HG03159 (cell line): ENCODE data around the gene L3MBTL4.
A peak's percentile ranks its signal among the peaks of the same experiment; 100 is the strongest.
"Not testable (repeated sequence)": the region's sequence is repeated elsewhere in the genome, so short reads cannot be mapped to it uniquely, and the experiment has no call there.

Experiments
- ATAC-seq: cut with Tn5 transposase; IDR thresholded peaks from one replicate; pipeline ENCODE4 v1.9.1; 2021; ENCODE audit warnings: mild to moderate bottlenecking, moderate library complexity; ENCODE audit not compliant: unreplicated experiment

Gene L3MBTL4

DNA sequence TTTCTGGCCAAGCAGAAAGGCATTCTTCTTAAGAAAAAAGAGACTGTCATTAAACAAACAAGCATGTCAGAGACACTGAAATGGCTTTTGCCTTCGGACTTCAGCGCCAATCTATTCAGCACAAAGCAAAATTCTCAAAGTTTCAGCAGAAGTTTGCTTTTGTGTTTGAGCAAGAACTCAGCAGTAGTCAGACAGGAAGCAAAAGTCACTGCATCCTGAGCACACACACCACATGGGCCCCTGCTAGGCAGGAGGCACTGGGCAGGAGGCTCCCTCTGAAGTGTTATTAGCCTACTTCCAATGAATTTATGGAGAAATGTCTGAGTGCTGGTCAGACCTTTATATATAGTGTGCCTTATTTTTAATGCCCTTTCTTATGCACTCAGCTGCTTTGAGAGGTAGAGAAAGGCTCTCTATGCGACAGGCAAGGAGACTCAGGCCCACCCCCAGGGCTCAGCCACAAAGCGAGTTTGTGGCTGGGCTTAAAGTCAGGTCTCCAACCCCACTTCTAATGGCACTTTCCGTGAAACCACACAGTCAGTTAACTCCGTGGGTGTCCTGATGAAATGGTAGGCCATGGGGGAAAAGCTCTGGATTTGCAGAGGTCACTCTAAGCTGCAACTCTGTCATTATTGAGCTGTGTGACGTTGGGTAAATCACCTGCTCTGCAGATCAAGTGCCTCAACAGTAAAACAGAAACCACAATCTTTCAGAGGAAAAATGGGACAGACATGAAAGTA is 358.4 kb downstream of the L3MBTL4 start:
- peak; percentile 58 for ATAC-seq

DNA sequence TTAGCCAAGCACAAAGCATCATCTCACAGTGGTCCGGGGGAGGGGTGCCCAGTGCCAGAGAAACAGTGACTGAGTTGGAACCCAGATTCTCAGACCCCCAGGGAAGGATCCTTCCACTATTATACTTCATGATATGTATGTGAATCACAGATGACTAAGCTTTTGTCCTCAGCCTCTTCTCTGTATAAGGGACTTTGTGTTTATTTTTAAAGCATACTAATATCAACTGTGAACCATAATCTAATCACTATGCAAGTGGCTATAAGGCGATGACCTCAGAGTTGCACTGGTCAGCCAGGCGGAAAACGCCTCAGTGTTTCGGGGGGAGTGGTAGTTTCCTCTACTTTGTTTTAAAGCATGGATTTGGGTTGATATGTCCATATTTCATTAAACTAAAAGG is 359.0 kb downstream of the L3MBTL4 start:
- no peak for ATAC-seq

DNA sequence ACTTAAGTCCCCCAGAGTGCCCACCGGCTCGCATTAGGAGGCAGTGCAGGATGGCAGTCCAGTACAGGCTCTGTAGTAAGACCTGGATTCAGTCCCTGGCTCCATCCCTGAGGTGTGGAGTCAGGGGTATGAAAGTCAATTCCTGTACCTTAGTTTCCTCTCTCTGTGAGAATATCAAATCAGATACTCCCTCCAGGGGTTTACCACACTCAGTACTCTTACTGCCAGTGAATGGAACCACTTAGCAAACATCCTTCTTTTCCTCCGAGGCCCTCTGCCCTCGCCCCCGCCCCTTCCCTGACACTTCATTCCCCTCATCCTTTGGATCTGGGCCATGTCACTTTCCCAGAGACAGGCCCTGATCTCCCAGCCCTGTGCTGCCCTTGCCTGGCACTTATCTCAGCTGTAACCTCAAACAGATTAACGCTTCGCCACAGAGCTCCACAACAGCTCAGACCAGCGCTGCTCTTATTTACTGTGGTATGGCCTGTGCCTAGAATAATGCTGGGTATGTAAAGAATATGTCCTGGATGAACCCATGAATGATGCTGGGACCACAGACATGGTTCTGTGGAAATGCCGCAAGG is 360.4 kb downstream of the L3MBTL4 start:
- ATAC-seq, result no peak

DNA sequence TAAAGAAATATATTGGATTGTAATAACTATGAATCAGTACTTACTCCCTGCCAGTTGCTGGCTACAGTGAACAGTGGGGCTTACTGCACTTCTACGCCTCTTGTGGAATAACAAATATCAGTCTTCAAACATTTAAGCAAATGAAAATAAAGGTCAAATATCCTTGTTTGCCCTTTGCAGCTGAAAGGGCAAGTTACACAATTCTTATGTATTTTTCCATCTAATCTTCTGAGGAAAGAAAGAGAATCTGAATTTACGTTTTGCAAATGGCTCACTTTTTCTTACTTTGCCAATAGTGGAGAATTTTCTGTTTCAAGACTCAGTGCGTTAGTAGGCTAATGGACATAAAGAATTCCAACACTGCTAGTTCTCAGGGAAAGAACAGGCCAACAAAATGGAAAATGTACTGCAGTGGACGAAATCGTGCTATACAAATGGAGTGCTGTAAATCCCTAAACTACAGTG is 362.2 kb downstream of the L3MBTL4 start:
- ATAC-seq, result no peak

DNA sequence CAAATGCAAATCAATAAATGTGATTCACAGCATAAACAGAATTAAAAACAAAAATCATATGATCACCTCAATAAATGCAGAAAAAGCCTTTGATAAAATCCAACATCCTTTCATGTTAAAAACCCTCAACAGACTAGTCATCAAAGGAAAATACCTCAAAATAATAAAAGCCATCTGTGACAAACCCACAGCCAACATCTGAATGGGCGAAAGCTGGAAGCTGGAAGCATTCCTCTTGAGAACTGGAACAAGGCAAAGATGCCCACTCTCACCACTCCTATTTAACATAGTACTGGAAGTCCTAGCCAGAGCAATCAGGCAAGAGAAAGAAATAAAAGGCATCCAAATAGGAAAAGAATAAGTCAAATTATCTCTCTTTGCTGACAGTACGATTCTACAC is 367.1 kb downstream of the L3MBTL4 start:
- ATAC-seq, result not testable (repeated sequence)

DNA sequence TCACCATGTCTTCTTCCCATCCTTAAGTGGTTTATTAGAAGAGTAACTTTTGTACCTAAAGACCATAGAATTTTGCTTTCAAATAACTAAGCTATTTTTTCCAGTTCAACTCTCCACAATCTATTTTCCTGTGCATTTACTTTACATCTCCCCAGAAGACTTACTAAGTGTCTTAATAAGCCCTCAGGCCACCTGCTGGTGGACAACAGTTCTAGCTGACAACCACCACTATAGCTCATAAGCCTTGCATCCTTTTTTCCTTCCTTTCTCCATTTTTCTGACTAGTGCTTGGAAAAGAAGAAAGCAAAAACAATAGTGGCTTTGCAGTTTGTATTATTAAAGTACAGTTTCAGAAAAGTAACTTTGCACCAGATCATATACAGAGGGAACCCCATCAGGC is 369.9 kb downstream of the L3MBTL4 start:
- no peak for ATAC-seq

DNA sequence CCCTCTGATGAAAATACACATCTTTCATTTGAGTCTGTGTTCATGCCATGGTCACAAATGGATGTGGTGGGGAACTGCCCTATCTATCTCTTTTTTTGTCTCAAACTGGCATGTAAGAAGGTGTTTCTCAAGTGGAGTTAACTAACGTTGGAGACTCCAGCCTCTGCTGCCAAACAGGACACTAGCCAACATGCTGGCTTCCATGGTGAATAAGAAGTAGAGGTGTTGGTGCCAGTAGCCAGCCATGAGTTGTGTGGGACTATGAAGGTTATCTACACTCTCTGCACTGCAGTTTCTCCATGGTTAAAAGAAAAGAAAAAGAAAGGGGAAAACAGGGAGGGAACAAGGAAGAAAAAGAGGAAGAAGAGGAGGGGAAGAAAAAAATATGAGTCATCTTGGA is 370.4 kb downstream of the L3MBTL4 start:
- ATAC-seq, result no peak

DNA sequence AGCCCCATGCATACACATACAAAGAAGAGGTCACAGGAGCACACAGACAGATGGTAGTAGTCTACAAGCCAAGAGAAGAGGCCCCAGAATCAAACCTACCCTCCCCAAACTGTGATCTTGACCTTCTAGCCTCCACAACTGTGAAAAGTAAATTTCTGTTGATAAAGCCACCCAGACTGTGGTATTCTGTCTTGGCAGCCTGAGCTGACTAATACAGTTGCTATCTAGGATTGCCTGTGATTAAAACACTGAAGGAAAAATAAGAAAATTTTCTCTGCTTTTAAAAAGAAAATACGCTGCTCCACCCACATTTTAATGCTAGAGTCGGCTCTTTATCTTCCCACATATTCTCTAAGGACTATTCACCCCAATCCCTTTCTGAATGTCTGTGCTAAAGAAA is 375.7 kb downstream of the L3MBTL4 start:
- no peak for ATAC-seq

DNA sequence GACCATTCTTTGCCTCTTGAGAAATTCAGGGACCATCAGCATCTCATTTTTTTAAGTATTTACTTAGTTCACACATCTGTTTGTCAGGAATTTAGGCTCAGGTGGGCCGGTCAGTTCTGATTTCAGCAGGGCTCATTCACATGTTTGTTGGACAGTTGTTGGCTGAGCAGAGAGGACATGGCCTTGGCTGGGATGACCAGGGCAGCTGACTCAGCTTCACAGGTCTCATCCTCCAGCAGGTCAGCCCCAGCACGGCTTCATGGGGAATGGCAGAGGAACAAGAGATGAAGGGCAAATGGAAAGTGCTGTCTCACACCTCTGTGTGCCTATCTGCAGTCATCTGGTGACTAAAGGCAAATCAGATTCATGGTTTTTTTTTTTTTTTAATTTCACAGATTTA is 383.3 kb downstream of the L3MBTL4 start:
- ATAC-seq, result no peak

DNA sequence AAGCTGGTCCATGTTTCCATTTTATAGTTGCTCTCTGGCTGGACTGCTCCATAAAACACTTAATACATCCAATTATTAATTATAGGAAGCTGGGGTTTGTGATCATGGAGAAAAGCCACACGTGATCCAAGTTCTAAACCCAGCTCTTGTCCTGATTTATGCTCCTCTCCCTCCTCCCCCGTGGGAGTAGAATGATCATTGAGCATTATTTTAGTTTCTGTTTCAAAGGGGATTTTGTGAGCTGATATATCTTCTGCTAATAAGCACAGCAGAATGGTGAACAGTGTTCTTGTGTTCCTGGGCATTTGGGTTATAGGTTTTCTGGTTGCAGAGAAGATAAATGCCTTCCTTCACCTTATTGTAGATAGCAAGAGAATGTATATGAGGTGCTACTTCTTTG is 383.7 kb downstream of the L3MBTL4 start:
- ATAC-seq, result no peak

DNA sequence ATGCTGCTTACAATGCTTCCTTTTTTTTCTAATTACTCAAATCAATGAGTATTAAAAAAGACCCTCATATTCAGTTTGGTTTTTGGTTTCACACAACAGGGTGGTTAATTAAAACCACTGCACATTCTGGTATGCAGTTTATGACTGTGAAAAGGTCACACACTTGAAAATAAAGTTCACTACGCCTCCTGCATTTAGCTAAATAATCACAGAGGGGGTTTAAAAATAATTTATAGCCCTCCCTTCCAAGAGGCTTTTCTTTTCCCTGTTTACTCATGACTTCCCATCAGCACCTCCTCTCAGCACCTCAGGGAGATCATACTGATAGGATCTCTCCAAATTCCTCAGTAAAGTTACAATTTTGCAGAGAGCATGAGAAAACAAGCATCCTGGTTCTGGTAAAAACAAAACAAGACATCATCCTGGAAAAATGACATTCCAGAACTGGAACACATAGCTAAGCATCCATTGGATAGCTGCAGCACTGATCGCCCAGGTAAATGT is 389.9 kb downstream of the L3MBTL4 start:
- ATAC-seq, result no peak

DNA sequence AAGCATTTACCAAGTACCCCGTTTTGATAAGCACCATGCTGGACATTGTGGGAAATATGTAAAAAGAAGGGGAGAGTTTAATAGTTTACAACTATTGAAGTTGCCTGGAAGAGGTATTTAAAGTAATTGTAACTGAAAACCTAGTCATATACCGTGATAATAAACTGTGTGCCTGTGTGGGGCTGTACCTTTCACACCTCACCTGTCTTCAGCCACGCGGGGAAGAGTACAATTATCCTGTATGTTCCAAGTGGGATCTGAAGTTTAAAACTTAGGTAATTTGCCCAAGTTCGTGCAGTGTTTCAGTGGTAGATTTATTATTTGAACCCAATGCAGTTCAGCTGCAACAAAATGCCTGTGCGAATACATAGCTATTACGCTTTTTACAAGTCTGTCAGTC is 391.2 kb downstream of the L3MBTL4 start:
- no peak for ATAC-seq

DNA sequence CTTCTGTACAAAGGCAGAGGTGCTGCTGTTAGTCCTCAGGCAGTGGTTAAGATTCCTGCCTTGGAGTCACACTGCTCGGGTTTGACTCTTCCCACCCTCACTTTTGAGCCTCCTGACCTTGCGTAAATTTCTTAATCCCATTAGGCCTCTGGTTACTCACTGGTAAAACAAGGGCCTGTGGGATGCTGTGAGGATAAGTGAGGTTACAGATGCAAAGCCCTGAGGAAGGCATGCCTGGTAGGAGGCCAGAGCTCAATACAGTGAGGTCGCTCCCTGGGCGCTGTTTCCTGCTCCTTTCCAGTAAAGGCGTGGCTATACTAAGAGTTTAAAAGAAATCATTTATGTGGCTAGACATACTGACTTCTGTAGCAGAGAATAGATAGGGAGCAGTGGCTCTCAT is 391.9 kb downstream of the L3MBTL4 start:
- no peak for ATAC-seq

DNA sequence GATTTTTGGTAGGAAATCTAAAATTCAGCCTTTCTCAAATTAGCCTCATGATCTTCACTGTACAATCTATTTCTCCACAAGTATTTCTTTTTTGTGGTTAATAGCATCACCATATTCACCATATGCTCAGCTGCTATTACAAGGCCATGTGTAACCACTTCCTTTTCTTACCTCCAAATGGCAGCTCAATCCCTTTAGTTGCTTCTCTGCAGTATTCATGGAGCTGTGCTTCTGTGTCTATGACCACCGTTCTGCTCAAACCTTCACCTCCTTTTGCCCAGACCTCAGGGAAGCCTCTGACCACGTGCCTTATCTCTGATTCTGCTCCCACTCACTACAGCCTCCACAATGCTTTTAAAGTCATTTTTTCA is 392.7 kb downstream of the L3MBTL4 start:
- ATAC-seq, result peak; percentile 78

DNA sequence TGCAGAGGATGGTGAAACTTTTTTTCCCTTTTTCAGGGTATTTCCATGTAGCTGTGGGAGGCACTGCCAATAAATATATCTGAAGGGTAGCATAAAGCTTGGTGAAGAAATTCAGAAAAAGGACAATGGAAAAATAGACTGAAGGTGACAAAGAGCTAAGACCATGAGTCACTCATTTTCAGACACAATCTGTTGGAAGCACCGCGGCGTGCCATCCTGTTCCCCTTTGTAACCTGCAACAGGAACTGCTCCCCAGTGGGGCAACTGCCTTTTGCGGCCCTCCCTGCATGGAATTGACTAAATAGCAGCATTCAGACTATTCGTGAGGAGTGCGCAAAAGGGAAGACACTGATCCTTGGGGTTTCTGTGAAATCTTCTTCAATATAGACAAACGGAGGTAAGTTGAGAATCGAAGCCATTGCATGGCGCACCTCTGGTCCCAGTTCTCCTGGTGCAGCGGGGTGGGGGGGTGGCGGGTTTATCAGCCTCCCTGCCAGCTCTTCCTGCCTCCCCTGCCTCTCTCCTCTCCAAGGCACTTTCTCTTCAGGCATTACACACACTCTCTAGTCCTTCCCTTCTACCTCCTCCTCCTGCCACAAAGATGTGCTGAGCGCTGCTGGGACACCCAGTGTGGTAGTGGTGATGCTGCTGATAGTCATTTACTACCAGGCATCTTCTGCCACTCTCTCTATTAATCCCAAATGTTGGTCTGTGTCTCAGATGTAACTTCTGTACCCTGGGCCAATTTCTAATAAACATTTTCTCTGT is 393.2 kb downstream of the L3MBTL4 start:
- peak; percentile 18 for ATAC-seq

DNA sequence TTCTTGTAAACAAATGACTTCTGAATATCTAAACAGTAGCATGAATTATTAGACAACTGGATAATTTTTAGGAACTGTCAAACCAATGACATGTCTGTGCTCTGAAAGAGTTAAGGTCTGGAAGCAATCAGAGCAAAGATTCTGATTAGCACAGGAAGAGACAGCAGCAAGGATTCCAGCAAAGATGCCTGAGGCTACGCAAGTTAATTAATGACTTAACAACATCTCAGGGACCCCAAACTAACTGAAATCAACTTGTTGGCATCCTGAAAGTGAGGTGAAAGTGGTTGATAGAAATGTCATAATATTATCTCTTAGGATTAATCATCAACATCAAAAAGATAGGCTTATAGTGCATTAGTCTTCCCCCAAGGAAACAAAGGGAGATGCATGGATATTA is 396.0 kb downstream of the L3MBTL4 start:
- no peak for ATAC-seq

DNA sequence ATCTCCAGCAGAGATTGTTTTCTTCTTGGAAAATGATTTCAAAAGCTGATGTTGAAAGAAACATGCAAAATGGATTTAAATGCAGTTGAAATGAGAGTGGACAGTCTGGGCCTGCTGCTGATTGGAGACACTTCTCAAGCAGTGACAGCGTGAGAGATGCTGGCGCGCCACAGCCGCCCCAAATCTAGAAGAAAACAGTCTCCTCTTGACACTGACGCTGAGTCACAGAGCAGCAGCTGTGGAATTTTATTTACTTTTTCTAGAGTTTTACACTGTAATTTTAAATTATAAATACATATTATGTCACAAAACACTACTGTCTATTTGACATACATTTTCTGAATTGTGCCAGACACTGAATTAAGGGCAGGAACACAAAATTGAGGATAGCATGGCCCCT is 397.5 kb downstream of the L3MBTL4 start:
- no peak for ATAC-seq

DNA sequence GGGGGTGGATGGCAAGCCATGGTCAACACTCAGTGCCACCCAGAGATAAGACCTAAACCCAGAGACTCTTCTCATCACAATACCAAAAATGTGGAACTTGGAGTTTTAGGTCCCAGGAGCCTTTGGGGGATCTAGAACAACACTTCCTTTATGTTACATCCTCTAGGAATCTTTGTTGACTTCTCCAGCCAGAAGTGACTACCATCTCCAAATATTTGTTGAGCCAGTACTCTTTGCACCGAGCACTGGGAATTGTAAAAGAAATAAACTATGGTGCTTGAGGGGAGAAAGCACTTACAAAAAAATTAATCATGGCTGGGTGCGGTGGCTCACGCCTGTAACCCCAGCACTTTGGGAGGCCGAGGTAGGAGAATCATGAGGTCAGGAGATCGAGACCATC is 399.3 kb downstream of the L3MBTL4 start:
- ATAC-seq, result no peak

DNA sequence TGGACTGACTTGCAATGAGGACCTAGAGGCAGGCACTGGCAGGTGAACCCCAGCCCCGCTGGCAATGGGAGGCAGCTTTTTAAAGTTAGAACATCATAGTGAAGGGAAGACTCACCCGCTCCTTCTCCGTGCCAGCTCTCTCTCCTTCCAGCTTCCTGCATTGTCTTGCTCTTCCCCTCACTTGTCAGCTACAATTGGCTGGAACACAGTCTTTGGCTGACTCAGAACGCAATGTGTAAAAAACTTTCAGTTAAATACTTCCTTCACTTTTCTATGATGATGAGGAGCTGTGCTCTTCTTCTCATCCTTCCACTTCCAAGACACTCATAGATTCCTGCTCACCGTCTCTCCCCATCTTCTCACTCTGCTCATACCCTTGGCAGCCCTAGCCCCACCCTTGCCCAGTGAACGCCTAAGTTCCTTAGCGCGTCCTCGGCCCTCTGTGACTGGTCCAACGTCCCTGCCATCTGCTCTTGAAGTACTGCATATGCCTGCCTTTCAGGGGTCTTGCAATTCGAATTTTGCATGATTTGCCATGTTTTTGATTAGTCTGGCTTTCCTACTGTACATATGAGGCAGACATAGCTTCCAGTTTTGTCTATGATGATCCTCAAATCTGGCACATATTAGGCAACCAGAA is 401.4 kb downstream of the L3MBTL4 start:
- ATAC-seq, result no peak

DNA sequence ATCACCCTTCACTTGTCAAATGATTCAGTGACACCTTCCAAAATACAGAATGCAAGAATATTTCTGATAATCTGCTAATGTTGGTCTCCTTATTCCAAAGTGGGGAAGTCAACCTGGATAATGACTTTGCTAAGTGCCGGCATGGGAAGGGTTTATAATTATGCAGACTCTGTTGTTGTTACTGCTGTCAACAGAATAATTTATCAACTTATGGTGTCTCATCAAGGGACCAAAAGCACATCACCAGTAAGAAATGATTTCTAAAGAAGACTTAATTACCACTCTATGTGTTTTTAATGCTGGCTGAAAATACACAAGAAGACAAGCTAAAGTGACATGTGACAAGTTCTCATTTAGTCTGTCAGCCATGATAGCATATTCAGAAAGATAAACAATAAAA is 403.8 kb downstream of the L3MBTL4 start:
- ATAC-seq, result no peak

DNA sequence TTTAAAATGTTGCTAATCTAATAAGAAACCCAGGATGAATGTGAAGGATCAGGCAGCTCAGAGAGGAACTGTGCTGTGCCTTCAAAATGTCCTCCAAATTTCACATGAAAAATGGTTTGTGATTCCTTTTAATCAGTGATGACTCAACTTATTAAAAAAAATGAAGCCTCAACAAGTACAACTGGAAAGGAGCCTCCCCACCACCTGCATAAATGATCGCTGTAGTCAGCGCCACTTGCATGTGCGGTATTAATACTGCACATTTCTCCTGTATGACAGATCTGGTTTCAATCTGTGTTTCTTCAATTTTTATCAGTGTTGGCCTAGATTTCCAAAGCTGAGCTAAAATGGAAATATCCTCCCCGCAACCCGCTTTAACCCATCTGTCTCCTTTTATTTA is 404.4 kb downstream of the L3MBTL4 start:
- ATAC-seq, result no peak
